H1 (cell line): ENCODE measurements around the gene NDUFA11.

ENCODE experiments used
- CHD7 ChIP-seq: fragments of 300-600 bp; sonication (generic); IDR thresholded peaks from 2 replicates; pipeline ENCODE4 v1.7.1; 2012; ENCODE audit warnings: low read length, moderate library complexity, mild to moderate bottlenecking, inconsistent platforms; ENCODE audit not compliant: insufficient replicate concordance
- CTCF ChIP-seq, 3 experiments: IDR thresholded peaks; 1 replicate in 2 of 3; 2 replicates in 1 of 3; pipeline versions ENCODE4 v1.5.1 to v1.6.1; 2011; ENCODE audit warnings: low read length in 3 of 3, mild to moderate bottlenecking in 3 of 3, inconsistent platforms in 2 of 3, low read depth in 1 of 3, moderate library complexity in 1 of 3; ENCODE audit not compliant: insufficient read depth in 1 of 3; ENCODE audit errors: control extremely low read depth in 1 of 3
- EZH2 ChIP-seq: fragments of 200-600 bp; sonication (generic); IDR thresholded peaks from 2 replicates; pipeline ENCODE4 v1.7.1; 2012; ENCODE audit warnings: low read depth, mild to moderate bottlenecking, moderate library complexity, low read length, inconsistent platforms; ENCODE audit not compliant: severe bottlenecking
- GABPA ChIP-seq: IDR thresholded peaks from 2 replicates; pipeline ENCODE4 v1.6.1; 2011; ENCODE audit warnings: mild to moderate bottlenecking, low read length, moderate library complexity, borderline replicate concordance; ENCODE audit not compliant: insufficient read depth
- MAX ChIP-seq: IDR thresholded peaks from 2 replicates; pipeline ENCODE4 v1.6.1; 2012; ENCODE audit warnings: inconsistent platforms
- NRF1 ChIP-seq: IDR thresholded peaks from 2 replicates; pipeline ENCODE4 v1.6.1; 2011; ENCODE audit warnings: mild to moderate bottlenecking, low read depth, low read length, improper control_type of control experiment
- RAD21 ChIP-seq, 2 experiments: IDR thresholded peaks in 1 of 2; conservative IDR thresholded peaks in 1 of 2; 2 replicates each; pipeline ENCODE4 v1.6.1; 2011; ENCODE audit warnings: low read depth in 2 of 2, low read length in 2 of 2, improper control_type of control experiment in 1 of 2, inconsistent platforms in 1 of 2, mild to moderate bottlenecking in 1 of 2, moderate library complexity in 1 of 2
- SIRT6 ChIP-seq: IDR thresholded peaks from one replicate; pipeline ENCODE4 v1.7.1; 2012; ENCODE audit warnings: low read length, inconsistent platforms
- USF2 ChIP-seq: IDR thresholded peaks from 2 replicates; pipeline ENCODE4 v1.6.1; 2011; ENCODE audit warnings: low read length, improper control_type of control experiment
- YY1 ChIP-seq: IDR thresholded peaks from 2 replicates; pipeline ENCODE4 v1.6.1; 2011; ENCODE audit warnings: low read depth, mild to moderate bottlenecking, low read length

- TF ChIP-seq RAD21 (IDR thresholded peaks at IDR 0.05 in 1 of 2, conservative IDR thresholded peaks at IDR 0.05 in 1 of 2; ENCODE audit: low read depth in 2 of 2, low read length in 2 of 2), result no peak
- no peak for TF ChIP-seq CTCF (IDR thresholded peaks at IDR 0.05; ENCODE audit: control extremely low read depth in 1 of 3, insufficient read depth in 1 of 3, low read depth in 1 of 3, low read length in 3 of 3)
- no peak for TF ChIP-seq USF2
- no peak for TF ChIP-seq SIRT6
- TF ChIP-seq GABPA, result no peak
- TF ChIP-seq MAX, result no peak
- no peak for TF ChIP-seq NRF1
- TF ChIP-seq EZH2, result no peak
- TF ChIP-seq CHD7, result no peak
- no peak for TF ChIP-seq YY1
Observed at GRCh38 chr19:5934069-5934401, 30.4 kb upstream of the NDUFA11 start.
